Stimulated activated CD8-positive, alpha-beta memory T cell treated with anti-CD3 and anti-CD28 coated beads, Interleukin-15, amount 100 ng/mL, for 1 hour (primary cell): ENCODE data around the gene ACAP1.

Experiments used
- DNase-seq: peaks from one replicate; pipeline ENCODE4 v3.0.0-alpha.2; 2020; ENCODE audit warnings: low read depth

The ACAP1 gene

GRCh38 chr17:7389924-7390910, 53.9 kb downstream of the ACAP1 start:
- DNase-seq, result no peak

- no peak for DNase-seq
Measured at GRCh38 chr17:7391307-7391706, 55.0 kb downstream of the ACAP1 start.

DNA sequence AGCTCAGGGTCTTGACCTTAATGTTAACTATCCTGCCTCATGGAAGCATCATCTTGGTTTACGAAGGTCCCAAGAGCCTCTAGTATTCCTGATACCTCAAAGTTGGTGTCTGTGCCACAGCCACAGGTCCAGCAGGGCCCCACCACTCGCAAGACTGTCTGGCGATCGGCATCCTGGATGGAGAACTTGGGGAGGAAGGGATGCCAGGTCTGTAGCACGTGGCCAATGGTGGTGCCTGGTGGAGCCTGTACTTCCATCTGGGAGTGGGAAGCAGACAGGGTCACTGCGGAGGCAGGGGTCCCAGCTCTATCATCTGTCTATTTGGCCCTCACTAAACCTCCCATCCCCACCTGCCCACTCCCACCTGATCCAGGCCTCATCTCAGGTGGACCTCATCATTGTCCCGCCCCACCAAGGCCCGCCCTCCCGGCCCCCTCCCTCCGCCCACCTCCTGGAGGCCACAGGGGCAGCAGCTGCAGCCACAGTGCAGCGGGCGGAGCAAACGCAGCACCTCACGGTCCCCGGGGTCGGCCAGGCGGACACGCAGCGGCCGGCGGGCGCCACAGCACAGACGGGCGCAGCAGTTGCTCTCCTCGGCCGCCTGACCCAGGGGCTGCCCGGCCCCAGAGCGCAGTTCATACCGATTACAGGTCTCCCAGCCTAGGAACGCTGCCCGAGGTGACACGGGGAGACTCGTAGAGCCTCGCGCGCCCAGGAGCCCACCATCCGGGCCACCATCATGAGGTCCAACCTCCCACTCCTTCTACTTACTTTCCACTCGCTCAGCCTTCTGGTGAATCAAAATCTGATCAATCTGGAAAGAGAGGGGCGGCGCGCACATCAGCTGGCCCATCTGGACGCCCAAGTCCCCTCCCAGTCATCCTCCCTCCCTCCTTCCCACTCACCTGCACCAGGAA, 56.6 kb downstream of the ACAP1 start:
- DNase-seq, result no peak

DNA sequence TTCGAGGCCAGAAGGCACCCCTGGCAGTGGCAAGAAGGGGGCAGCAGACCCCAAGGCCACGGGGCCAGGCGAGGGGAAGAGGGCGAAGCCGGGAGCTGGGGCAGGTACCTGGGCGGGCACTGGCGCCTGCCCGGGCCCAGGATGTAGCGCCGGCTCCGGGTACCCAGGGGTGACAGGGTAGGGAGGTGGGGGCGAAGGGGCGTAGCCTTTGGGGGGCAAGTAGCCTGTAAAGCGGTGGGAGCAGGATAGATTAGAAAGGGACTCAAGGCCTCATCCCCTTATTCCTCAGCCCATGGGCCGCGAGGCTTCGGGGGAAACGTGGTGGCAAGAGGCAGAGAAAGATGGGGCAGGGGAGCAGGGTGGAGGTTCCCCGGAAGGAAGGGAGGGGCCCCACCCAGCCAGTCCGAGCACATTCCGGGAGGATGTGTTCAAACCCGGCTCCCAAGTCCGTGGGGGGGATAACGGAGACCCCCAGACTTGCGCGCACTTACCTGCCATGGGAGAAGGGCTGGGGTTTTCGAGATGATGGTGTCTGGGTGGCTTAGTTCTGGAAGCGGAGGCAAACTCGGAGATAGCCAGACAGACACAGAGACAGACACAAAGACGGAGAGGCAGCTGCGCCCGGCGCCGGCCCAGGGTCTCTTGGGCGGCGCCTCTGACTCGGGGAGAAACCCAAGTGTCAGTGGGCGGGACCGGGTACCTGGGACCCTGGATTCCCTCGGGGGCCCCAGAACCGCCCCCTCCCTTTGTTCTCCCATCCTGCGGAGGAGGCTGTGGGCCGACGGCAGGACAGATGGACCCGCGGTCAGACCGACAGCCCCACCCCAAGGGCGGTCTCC, 57.5 kb downstream of the ACAP1 start:
- peak; percentile 30 for DNase-seq

- peak; percentile 65 for DNase-seq
Measured at GRCh38 chr17:7394452-7395191, 58.3 kb downstream of the ACAP1 start, which contains the start of gene PLSCR3. Gene PLSCR3, minus strand, starts transcription at chr17:7394525. Its CDS starts 415 bp downstream, at chr17:7394110.

- DNase-seq, result no peak
Measured at GRCh38 chr17:7396147-7396546, 59.8 kb downstream of the ACAP1 start.

GRCh38 chr17:7398612-7399011, 62.3 kb downstream of the ACAP1 start:
- DNase-seq, result no peak
